H1 (cell line): ENCODE data around the gene POLE2.

Experiments
- CBX5 ChIP-seq: fragments of 300-800, 300-1000 bp; sonication (generic); IDR thresholded peaks from 2 replicates; pipeline ENCODE4 v1.7.1; 2016; ENCODE audit warnings: antibody characterized with exemption, low read length, low read depth
- CEBPB ChIP-seq: IDR thresholded peaks from 2 replicates; pipeline ENCODE4 v1.6.1; 2012; ENCODE audit warnings: low read depth, low read length
- EP300 ChIP-seq, 2 experiments: IDR thresholded peaks; 1 replicate in 1 of 2; 2 replicates in 1 of 2; pipeline ENCODE4 v1.6.1; 2011 to 2012; ENCODE audit warnings: low read depth in 2 of 2, low read length in 2 of 2, mild to moderate bottlenecking in 2 of 2, borderline replicate concordance in 1 of 2, inconsistent platforms in 1 of 2, moderate library complexity in 1 of 2
- EZH2 ChIP-seq: fragments of 200-600 bp; sonication (generic); IDR thresholded peaks from 2 replicates; pipeline ENCODE4 v1.7.1; 2012; ENCODE audit warnings: low read depth, mild to moderate bottlenecking, moderate library complexity, low read length, inconsistent platforms; ENCODE audit not compliant: severe bottlenecking
- MAFK ChIP-seq: IDR thresholded peaks from 2 replicates; pipeline ENCODE4 v1.6.1; 2012; ENCODE audit warnings: low read depth, mild to moderate bottlenecking, improper control_type of control experiment, low read length
- NANOG ChIP-seq: IDR thresholded peaks from 2 replicates; pipeline ENCODE4 v1.6.1; 2011; ENCODE audit warnings: low read length, low read depth, mild to moderate bottlenecking, inconsistent platforms; ENCODE audit not compliant: insufficient read depth, poor library complexity, severe bottlenecking
- NRF1 ChIP-seq: IDR thresholded peaks from 2 replicates; pipeline ENCODE4 v1.6.1; 2011; ENCODE audit warnings: mild to moderate bottlenecking, low read depth, low read length, improper control_type of control experiment
- POLR2A ChIP-seq, 2 experiments: IDR thresholded peaks; 1 replicate in 1 of 2; 2 replicates in 1 of 2; pipeline ENCODE4 v1.6.1; 2011; ENCODE audit warnings: low read depth in 2 of 2, low read length in 2 of 2, mild to moderate bottlenecking in 2 of 2; ENCODE audit errors: control extremely low read depth in 1 of 2
- SAP30 ChIP-seq: fragments of 300-600 bp; sonication (generic); IDR thresholded peaks from 2 replicates; pipeline ENCODE4 v1.7.1; 2012; ENCODE audit warnings: low read length, moderate library complexity, mild to moderate bottlenecking, inconsistent platforms; ENCODE audit not compliant: insufficient read depth, insufficient replicate concordance
- SP1 ChIP-seq: IDR thresholded peaks from 2 replicates; pipeline ENCODE4 v1.6.1; 2011; ENCODE audit warnings: low read depth, low read length
- TAF1 ChIP-seq: IDR thresholded peaks from 2 replicates; pipeline ENCODE4 v1.6.1; 2011; ENCODE audit warnings: mild to moderate bottlenecking, low read depth, low read length
- TF ChIP-seq, protein P1 (sequence below), 3 experiments: IDR thresholded peaks; 1 replicate in 2 of 3; 2 replicates in 1 of 3; pipeline versions ENCODE4 v1.5.1 to v1.6.1; 2011; ENCODE audit warnings: low read length in 3 of 3, mild to moderate bottlenecking in 3 of 3, inconsistent platforms in 2 of 3, low read depth in 1 of 3, moderate library complexity in 1 of 3; ENCODE audit not compliant: insufficient read depth in 1 of 3; ENCODE audit errors: control extremely low read depth in 1 of 3

DNA sequence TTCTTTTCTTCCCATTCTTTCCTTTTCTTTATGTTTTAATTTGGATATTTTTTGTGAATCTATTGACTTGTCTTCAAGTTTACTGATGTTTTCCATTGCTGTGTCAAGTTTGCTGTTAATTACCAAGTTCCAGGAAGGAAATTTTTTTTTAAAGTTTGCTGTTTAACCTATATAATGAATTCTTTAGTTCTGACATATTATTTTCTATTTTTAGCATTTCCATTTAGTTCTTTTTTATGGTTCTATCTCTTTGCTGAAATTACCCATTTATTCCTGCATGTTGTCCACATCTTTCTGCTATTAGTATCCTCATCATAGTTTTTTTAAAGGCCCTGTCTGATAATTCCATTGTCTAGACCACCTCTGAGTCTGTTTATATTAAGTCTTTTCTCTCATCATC lies 32.7 kb upstream of the POLE2 start:
- TF ChIP-seq, protein P1, sequence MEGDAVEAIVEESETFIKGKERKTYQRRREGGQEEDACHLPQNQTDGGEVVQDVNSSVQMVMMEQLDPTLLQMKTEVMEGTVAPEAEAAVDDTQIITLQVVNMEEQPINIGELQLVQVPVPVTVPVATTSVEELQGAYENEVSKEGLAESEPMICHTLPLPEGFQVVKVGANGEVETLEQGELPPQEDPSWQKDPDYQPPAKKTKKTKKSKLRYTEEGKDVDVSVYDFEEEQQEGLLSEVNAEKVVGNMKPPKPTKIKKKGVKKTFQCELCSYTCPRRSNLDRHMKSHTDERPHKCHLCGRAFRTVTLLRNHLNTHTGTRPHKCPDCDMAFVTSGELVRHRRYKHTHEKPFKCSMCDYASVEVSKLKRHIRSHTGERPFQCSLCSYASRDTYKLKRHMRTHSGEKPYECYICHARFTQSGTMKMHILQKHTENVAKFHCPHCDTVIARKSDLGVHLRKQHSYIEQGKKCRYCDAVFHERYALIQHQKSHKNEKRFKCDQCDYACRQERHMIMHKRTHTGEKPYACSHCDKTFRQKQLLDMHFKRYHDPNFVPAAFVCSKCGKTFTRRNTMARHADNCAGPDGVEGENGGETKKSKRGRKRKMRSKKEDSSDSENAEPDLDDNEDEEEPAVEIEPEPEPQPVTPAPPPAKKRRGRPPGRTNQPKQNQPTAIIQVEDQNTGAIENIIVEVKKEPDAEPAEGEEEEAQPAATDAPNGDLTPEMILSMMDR (IDR thresholded peaks at IDR 0.05; ENCODE audit: control extremely low read depth in 1 of 3, insufficient read depth in 1 of 3, low read depth in 1 of 3, low read length in 3 of 3), result no peak
- TF ChIP-seq EP300 (IDR thresholded peaks at IDR 0.05; ENCODE audit: borderline replicate concordance in 1 of 2, low read depth in 2 of 2, low read length in 2 of 2) (no peak), NRF1 (no peak), EZH2 (no peak), SAP30 (no peak), SP1 (no peak), POLR2A (IDR thresholded peaks at IDR 0.05; ENCODE audit: control extremely low read depth in 1 of 2, low read depth in 2 of 2, low read length in 2 of 2) (no peak), TAF1 (no peak), CBX5 (no peak), NANOG (no peak), CEBPB (no peak), MAFK (no peak)
